Activated gamma-delta T cell (primary cell): ENCODE data around the gene ARHGAP6.
A peak's percentile ranks its signal among the peaks of the same experiment; 100 is the strongest.

Source experiments
- DNase-seq: peaks from one replicate; lab custom pipeline; 2025; lab: John Stamatoyannopoulos, UW
- total RNA-seq, 2 donors: gene quantifications; one replicate each; lab custom pipeline; 2026; lab: John Stamatoyannopoulos, UW

Gene ARHGAP6
- total RNA-seq = 0.26 to 1.5 reads per million in 2 donors

GRCh38 chrX:11665168-11666111, at the start of gene ARHGAP6:
Gene ARHGAP6 (minus strand): TSS chrX:11665920. CDS start chrX:11664828, 1,092 bp downstream.
- peak; percentile 5 for DNase-seq

DNA sequence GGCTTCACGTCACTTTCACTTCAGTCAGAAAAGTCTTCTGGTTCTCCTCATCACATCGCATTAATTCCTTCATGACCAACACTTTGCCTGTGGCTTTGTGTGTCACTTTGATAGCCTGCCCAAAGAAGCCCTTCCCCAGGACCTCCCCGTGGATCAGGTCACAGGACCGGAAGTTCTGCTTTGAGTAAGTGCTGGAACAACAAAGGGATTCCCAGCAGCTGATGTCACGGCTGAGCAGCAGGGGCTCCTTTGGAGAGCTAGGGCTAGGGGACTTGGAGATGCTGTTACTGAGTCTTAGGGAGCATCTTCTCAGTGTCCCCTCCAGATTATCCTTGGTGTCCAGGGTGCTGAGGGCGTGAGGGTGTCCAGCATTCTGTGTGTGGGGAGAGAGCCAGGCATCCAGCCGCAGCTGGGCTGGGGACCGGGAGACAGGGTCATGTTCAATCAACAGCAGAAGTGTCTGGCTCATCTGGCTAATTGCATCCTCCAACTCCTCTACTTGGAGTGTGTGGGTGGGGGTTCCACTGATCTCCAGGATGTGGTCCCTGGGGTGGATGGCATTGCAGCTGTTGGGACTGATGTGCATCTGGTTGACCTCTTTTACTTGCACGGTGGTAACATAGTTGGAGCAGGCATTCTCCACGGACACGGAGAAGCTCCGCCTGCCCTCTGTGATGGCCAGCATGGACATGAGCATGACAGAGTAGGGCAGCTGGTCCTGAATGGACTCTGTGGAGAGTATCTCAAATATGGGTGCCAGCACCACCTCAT, 39.2 kb upstream of the ARHGAP6 start:
- no peak for DNase-seq

- DNase-seq = no peak
Observed at GRCh38 chrX:11703855-11704254, 38.1 kb upstream of the ARHGAP6 start.

GRCh38 chrX:11702965-11703631, 37.4 kb upstream of the ARHGAP6 start:
- DNase-seq = no peak

- DNase-seq = no peak
Observed at GRCh38 chrX:11702420-11702819, 36.7 kb upstream of the ARHGAP6 start.

DNA sequence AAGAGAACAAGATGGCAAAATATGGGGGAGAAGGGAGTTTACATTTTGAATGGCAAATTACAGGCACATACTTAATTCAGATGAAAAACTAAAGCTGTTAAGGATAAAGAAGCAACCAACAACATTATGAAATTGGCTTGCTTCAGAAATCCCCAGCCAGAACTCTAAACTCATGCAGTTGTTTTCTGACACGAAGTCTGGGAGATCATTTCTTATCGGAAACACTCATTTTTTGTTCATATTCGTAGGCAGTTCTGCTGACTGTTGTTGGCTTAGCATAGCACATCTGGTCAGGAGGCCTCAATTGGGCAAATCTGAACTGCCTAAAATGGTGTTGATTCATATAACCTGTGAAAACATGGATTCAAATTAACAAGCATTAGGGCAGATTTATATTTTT, 33.0 kb upstream of the ARHGAP6 start:
- DNase-seq = no peak

GRCh38 chrX:11688201-11688600, 22.5 kb upstream of the ARHGAP6 start:
- DNase-seq = no peak

DNA sequence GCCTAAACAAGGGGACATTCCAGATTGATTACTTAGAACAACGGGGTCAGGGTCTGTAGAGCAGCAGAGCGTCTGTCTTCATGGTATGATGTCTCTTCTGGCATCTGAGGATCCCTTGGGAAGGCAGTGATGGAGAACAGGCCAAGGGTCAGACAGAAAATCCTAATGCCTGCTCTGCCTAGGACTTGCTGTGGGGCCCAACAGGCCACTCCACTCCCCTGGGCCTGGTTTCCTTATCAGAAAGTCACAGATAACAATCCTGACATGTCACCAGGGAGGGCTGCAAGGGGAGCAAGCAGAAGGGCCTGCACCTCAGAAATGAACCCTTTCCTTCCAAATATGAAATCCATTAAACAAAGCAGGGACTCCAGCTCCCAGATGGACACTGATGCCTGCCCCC, 21.4 kb upstream of the ARHGAP6 start:
- DNase-seq = no peak

DNA sequence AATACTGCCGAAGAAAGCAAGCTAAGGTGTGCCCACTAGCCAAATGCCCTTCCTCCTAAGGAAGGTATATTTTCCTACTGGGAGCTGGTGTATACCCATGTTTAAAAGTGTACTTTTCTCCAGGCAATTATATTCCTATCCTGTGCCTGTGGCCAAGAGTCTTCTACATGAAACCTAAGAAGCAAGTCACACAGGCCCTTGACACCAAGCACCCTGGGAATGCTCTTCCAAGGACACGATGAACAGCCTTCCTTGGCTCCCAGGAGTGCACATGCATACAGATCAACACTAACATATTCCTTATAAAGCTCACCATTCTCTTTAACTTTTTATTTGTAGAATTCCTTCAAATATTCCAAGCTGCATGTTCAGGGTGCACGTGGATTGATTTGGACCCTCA, 17.3 kb upstream of the ARHGAP6 start:
- DNase-seq = no peak

DNA sequence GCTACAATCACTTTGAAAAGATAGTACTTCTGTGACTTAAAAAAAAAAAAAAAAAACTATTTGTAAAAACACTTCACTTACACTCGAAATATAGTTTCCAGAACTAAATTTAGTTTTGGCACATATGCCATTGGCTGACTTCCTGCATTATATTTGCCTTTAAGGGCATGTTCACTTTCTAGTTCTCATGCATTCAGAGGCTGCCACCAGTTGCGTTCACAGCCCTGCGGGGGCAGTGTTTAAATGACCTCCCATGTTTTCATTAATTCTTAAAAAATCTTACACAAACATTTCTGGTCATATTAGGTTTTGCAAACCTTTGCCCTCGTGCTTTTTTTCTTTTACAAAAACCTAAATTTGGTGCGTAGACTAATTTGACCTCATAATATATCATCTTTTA, 12.4 kb upstream of the ARHGAP6 start:
- DNase-seq = no peak

- DNase-seq = no peak
Observed at GRCh38 chrX:11672213-11672612, 6.5 kb upstream of the ARHGAP6 start.

DNA sequence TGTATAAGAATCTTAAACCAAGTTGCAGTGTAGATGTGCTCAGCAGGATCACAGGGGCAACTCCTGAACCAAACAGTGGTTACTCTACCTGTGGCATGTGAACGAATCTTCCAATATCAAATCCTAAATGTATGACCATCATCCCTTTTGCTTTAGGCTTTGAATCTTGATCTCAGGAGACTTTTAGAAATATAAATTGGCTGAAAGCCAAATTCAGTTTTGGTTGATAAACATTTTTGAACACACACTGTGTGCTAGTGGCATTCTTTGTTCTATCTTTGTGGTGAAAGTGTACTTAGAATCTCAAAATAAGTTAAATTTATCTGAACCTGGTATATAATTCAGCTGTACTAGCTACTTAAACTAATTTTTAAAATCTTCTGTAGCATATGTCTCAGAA, 4.6 kb upstream of the ARHGAP6 start:
- DNase-seq = no peak

- no peak for DNase-seq
Observed at GRCh38 chrX:11666952-11667685, 1.4 kb upstream of the ARHGAP6 start.

DNA sequence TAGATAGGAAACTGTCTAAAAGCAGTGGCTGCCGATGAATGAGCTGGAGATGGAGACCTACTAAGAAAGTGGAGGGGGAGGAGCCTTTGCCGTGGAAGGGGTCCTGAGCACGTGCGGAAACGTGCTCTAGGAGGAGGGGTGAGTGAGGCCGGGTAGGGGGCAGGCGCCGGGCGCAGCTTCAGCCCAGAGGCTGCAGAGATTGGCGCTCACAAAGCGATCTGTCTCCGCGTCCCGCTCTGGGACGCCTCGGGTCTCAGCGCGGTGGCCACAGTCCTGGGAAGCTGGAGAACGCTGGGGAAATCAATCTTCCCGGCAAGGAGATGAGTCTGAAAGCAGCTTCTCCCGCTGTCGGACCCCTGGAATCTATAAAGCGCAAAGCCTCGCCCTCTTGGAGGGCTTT, 444 bp upstream of the ARHGAP6 start:
- no peak for DNase-seq

GRCh38 chrX:11664211-11665167, 1.2 kb downstream of the ARHGAP6 start:
- peak; percentile 7 for DNase-seq

GRCh38 chrX:11663875-11664210, 1.9 kb downstream of the ARHGAP6 start:
- DNase-seq = no peak

DNA sequence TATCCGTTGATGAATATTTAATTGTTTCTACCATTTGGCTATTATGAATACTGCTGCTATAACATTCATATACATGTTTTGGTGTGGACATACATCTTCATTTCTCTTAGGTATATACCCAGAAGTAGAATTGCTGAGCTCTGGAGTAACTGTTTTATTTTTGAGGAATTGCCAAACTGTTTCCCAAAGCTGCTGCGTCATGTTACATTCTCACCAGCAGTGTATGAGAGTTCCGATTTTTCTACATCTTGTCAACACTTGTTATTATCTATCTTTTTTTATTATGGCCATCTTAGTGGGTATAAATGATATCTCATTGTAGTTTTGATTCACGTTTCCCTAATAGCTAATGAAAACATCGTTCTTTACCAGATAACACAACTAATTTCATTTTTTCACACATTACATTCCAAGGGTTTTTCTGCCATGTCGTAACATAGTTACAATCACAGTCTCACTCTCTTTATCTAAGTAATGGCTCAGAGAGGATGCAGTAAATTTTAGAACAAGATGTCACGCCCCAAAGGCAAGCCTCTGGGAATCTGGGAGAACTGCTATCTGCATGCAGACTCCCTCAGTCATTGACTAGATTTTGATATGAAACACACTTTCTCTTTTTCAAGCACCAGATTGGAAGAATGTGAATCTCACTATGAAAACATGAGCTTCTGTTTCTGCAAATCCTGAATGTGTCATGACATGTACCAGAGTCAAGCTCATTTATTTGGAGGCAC, 10.3 kb downstream of the ARHGAP6 start:
- DNase-seq = no peak

DNA sequence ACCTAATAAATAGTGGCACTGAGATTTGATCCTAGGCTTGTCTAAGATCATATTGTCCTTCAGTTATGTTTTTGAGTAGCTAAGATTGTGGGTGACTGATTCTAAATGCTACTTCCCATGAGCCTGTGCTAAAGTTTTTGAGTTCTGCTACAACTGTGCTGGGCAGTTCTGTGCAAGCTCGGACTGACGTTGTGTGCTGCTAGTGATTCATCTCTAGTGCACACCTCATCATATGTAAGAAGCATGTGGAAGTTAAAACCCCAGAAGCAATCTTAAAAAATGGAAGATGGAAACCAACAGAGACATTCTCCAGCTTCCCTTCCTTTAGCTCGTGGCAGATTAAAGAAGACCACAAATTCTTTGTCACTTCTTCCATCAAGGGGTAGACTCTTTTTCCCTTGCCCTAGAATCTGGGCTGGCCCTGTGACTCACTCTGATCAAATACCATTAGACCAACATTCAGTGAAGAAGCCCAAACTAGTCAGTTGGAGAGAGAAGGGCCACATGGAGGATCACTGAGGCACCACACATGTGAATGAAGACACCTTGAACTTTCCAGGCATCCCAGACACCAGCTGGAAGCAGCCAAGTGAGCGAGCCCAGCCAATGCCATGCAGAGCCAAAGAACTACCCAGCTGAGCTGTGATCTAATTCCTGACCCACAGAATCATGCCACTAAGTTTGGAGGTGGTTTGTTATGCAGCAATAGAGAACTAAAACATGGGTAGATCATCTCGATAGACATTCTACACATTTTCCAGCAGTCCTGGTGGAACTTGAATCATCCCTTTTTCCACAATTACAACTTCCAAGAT, 16.8 kb downstream of the ARHGAP6 start:
- no peak for DNase-seq

DNA sequence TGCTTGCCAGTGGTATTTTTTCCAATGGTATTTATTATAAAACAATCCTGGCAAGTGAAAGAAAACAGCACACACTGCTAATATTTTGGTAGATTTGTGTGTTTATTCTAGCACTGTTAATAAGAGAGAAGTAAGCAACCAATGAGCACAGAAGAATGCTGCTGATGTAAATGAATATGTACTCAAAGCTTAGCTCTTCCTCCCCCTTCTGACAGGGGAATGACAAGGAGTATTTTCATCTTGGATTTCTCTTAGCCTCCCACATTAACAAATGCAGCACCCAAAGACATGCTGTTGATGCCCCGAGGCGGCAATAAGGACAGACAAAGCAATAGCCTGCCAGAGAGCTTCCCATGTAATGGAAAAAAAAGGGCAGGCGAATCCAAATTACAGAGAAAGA, 18.6 kb downstream of the ARHGAP6 start:
- no peak for DNase-seq
